H1 (cell line): ENCODE results near the gene NR3C2. TPM values are rescaled to one million over a fixed set of nuclear protein-coding genes. Genes with fewer than 3 reads are reported as not detected.

Experiments used
- BRCA1 ChIP-seq: IDR thresholded peaks from 2 replicates; pipeline ENCODE4 v1.6.1; 2012; ENCODE audit warnings: low read depth, low read length, improper control_type of control experiment
- CTBP2 ChIP-seq: IDR thresholded peaks from 2 replicates; pipeline ENCODE4 v1.7.0; 2011; ENCODE audit warnings: borderline replicate concordance, mild to moderate bottlenecking, moderate library complexity, mixed read lengths, low read length; ENCODE audit not compliant: insufficient read depth, insufficient read length
- CTCF ChIP-seq, 3 experiments: IDR thresholded peaks; 1 replicate in 2 of 3; 2 replicates in 1 of 3; pipeline versions ENCODE4 v1.5.1 to v1.6.1; 2011; ENCODE audit warnings: low read length in 3 of 3, mild to moderate bottlenecking in 3 of 3, inconsistent platforms in 2 of 3, low read depth in 1 of 3, moderate library complexity in 1 of 3; ENCODE audit not compliant: insufficient read depth in 1 of 3; ENCODE audit errors: control extremely low read depth in 1 of 3
- EZH2 ChIP-seq: fragments of 200-600 bp; sonication (generic); IDR thresholded peaks from 2 replicates; pipeline ENCODE4 v1.7.1; 2012; ENCODE audit warnings: low read depth, mild to moderate bottlenecking, moderate library complexity, low read length, inconsistent platforms; ENCODE audit not compliant: severe bottlenecking
- HDAC6 ChIP-seq: IDR thresholded peaks from one replicate; pipeline ENCODE4 v1.7.1; 2012; ENCODE audit warnings: low read depth, mild to moderate bottlenecking, inconsistent platforms, low read length, moderate library complexity
- MAX ChIP-seq: IDR thresholded peaks from 2 replicates; pipeline ENCODE4 v1.6.1; 2012; ENCODE audit warnings: inconsistent platforms
- RAD21 ChIP-seq, 2 experiments: IDR thresholded peaks in 1 of 2; conservative IDR thresholded peaks in 1 of 2; 2 replicates each; pipeline ENCODE4 v1.6.1; 2011; ENCODE audit warnings: low read depth in 2 of 2, low read length in 2 of 2, improper control_type of control experiment in 1 of 2, inconsistent platforms in 1 of 2, mild to moderate bottlenecking in 1 of 2, moderate library complexity in 1 of 2
- TCF12 ChIP-seq: IDR thresholded peaks from 2 replicates; pipeline ENCODE4 v1.6.1; 2011; ENCODE audit warnings: low read depth, mild to moderate bottlenecking, low read length
- USF2 ChIP-seq: IDR thresholded peaks from 2 replicates; pipeline ENCODE4 v1.6.1; 2011; ENCODE audit warnings: low read length, improper control_type of control experiment
- polyA plus RNA-seq, 7 experiments: library from polyadenylated mRNA; depleted of rRNA in 3 of 7; stranded (reverse) in 5 of 7; unstranded in 2 of 7; fragments of >200 nt in 5 of 7; fragments of 200-250 nt in 2 of 7; gene quantifications; 1 replicate in 5 of 7; 2 replicates in 1 of 7; 4 replicates in 1 of 7; pipeline versions ENCODE4 v1.2.1 to v1.2.3, GENCODE V29; 2011 to 2013; ENCODE audit warnings: missing spikeins in 2 of 7, mixed read lengths in 2 of 7
- total RNA-seq: library from RNA; stranded (reverse); fragmentation: NEBNext Ultra II Directional; extraction: Animal tissue kit (Norgen Biotek cat#: 25700); gene quantifications from 2 replicates; pipeline ENCODE4 v1.2.1, GENCODE V29; 2021

The NR3C2 gene
- total and polyA plus RNA-seq, 2 of the 8 experiments (the other 6 are each of a cell fraction or from before 2014, with no cell fraction given) = 0.80 to 3.9 TPM

GRCh38 chr4:148068065-148068911 lies 373.9 kb downstream of the NR3C2 start (continued):
- TF ChIP-seq CTBP2 = no peak
- TF ChIP-seq BRCA1 = no peak
- no peak for TF ChIP-seq EZH2
- peak; percentile 29 to 52; a peak in 3 of 4 replicates for TF ChIP-seq RAD21 (IDR thresholded peaks at IDR 0.05 in 1 of 2, conservative IDR thresholded peaks at IDR 0.05 in 1 of 2; ENCODE audit: low read depth in 2 of 2, low read length in 2 of 2)
- TF ChIP-seq TCF12 = no peak
- no peak for TF ChIP-seq HDAC6
- no peak for TF ChIP-seq USF2
- peak; percentile 32 to 41 (median 40) for TF ChIP-seq CTCF (IDR thresholded peaks at IDR 0.05; ENCODE audit: control extremely low read depth in 1 of 3, insufficient read depth in 1 of 3, low read depth in 1 of 3, low read length in 3 of 3)
- TF ChIP-seq MAX = peak; percentile 81
